Measurements from ENCODE around the gene PPP6C.

The PPP6C gene

GRCh38 chr9:125099816-125100215 lies 89.8 kb downstream of the PPP6C start:
- DNase-seq: no peak
